HEK293 (cell line): ENCODE results near the gene MPDU1.
A peak's percentile ranks its signal among the peaks of the same experiment; 100 is the strongest.

Experiments
- BCL11A ChIP-seq: fragments of 450-650 bp; formaldehyde crosslinking; IDR thresholded peaks from 2 replicates; pipeline ENCODE4 v1.5.1; 2016; ENCODE audit warnings: low read depth, missing biosample characterization, missing genetic modification characterization
- EGR2 ChIP-seq: fragments of 450-650 bp; formaldehyde crosslinking; IDR thresholded peaks from 2 replicates; pipeline ENCODE4 v1.5.1; 2016; ENCODE audit warnings: low read depth, missing biosample characterization, missing genetic modification characterization
- KLF7 ChIP-seq: fragments of 450-650 bp; formaldehyde crosslinking; IDR thresholded peaks from 2 replicates; pipeline ENCODE4 v1.5.1; 2016; ENCODE audit warnings: missing biosample characterization, missing genetic modification characterization, borderline replicate concordance
- KLF9 ChIP-seq: fragments of 450-650 bp; formaldehyde crosslinking; IDR thresholded peaks from 2 replicates; pipeline ENCODE4 v1.5.1; 2016; ENCODE audit warnings: missing biosample characterization, missing genetic modification characterization, low read depth
- SP2 ChIP-seq: fragments of 450-650 bp; formaldehyde crosslinking; IDR thresholded peaks from 2 replicates; pipeline ENCODE4 v1.5.1; 2016; ENCODE audit warnings: missing biosample characterization, missing genetic modification characterization
- ZNF114 ChIP-seq: fragments of 450-650 bp; formaldehyde crosslinking; IDR thresholded peaks from 2 replicates; pipeline ENCODE4 v1.5.0; 2017; ENCODE audit warnings: missing biosample characterization, missing genetic modification characterization
- ZNF2 ChIP-seq: fragments of 450-650 bp; formaldehyde crosslinking; IDR thresholded peaks from 2 replicates; pipeline ENCODE4 v1.5.1; 2016; ENCODE audit warnings: missing biosample characterization, missing genetic modification characterization
- ZNF248 ChIP-seq: fragments of 450-650 bp; formaldehyde crosslinking; IDR thresholded peaks from 2 replicates; pipeline ENCODE4 v1.5.1; 2017; ENCODE audit warnings: missing biosample characterization, missing genetic modification characterization
- ZNF266 ChIP-seq: fragments of 450-650 bp; formaldehyde crosslinking; IDR thresholded peaks from 2 replicates; pipeline ENCODE4 v1.5.1; 2016; ENCODE audit warnings: missing biosample characterization, missing genetic modification characterization, low read depth
- ZNF341 ChIP-seq: fragments of 450-650 bp; formaldehyde crosslinking; IDR thresholded peaks from 2 replicates; pipeline ENCODE4; 2016; ENCODE audit warnings: low read depth, missing biosample characterization, missing genetic modification characterization
- ZNF37A ChIP-seq: fragments of 450-650 bp; IDR thresholded peaks from 2 replicates; pipeline ENCODE4 v1.5.1; 2018; ENCODE audit warnings: missing biosample characterization, missing genetic modification characterization
- ZNF391 ChIP-seq: fragments of 450-650 bp; formaldehyde crosslinking; IDR thresholded peaks from 2 replicates; pipeline ENCODE4 v1.5.1; 2016; ENCODE audit warnings: low read depth, missing biosample characterization, missing genetic modification characterization, borderline replicate concordance
- ZNF426 ChIP-seq: fragments of 450-650 bp; formaldehyde crosslinking; IDR thresholded peaks from 2 replicates; pipeline ENCODE4 v1.5.1; 2017; ENCODE audit warnings: missing biosample characterization, missing genetic modification characterization, mild to moderate bottlenecking, inconsistent platforms, moderate library complexity
- ZNF529 ChIP-seq: fragments of 450-650 bp; formaldehyde crosslinking; IDR thresholded peaks from 2 replicates; pipeline ENCODE4 v1.5.1; 2017; ENCODE audit warnings: missing genetic modification characterization, missing biosample characterization; ENCODE audit not compliant: insufficient replicate concordance
- ZNF623 ChIP-seq: fragments of 450-650 bp; formaldehyde crosslinking; IDR thresholded peaks from 2 replicates; pipeline ENCODE4 v1.5.1; 2016; ENCODE audit warnings: missing biosample characterization, missing genetic modification characterization
- ZNF747 ChIP-seq: fragments of 450-650 bp; formaldehyde crosslinking; IDR thresholded peaks from 2 replicates; pipeline ENCODE4 v1.5.1; 2016; ENCODE audit warnings: missing biosample characterization, missing genetic modification characterization
- ZNF768 ChIP-seq: fragments of 450-650 bp; formaldehyde crosslinking; IDR thresholded peaks from 2 replicates; pipeline ENCODE4 v1.5.1; 2018; ENCODE audit warnings: missing biosample characterization, mild to moderate bottlenecking, missing genetic modification characterization
- ZNF785 ChIP-seq: fragments of 450-650 bp; formaldehyde crosslinking; IDR thresholded peaks from 2 replicates; pipeline ENCODE4 v1.5.1; 2016; ENCODE audit warnings: missing biosample characterization, missing genetic modification characterization
- ZNF792 ChIP-seq: fragments of 450-650 bp; formaldehyde crosslinking; IDR thresholded peaks from 2 replicates; pipeline ENCODE4 v1.5.1; 2016; ENCODE audit warnings: missing biosample characterization, missing genetic modification characterization
- ZSCAN16 ChIP-seq: fragments of 450-650 bp; formaldehyde crosslinking; IDR thresholded peaks from 2 replicates; pipeline ENCODE4 v1.5.1; 2016; ENCODE audit warnings: missing biosample characterization, missing genetic modification characterization
- TF ChIP-seq, protein P1 (sequence below): fragments of 450-650 bp; formaldehyde crosslinking; IDR thresholded peaks from 2 replicates; pipeline ENCODE4 v1.5.1; 2016; ENCODE audit warnings: missing biosample characterization, missing genetic modification characterization
- TF ChIP-seq, protein P2 (sequence below): fragments of 450-650 bp; formaldehyde crosslinking; IDR thresholded peaks from 2 replicates; pipeline ENCODE4 v1.5.1; 2017; ENCODE audit warnings: missing biosample characterization, missing genetic modification characterization
- TF ChIP-seq, protein P3 (sequence below): fragments of 450-650 bp; formaldehyde crosslinking; IDR thresholded peaks from 2 replicates; pipeline ENCODE4 v1.5.1; 2016; ENCODE audit warnings: missing biosample characterization, missing genetic modification characterization
- TF ChIP-seq, protein P4 (sequence below): fragments of 450-650 bp; formaldehyde crosslinking; IDR thresholded peaks from 2 replicates; pipeline ENCODE4 v1.5.1; 2017; ENCODE audit warnings: missing biosample characterization, missing genetic modification characterization
- TF ChIP-seq, protein P5 (sequence below): fragments of 450-650 bp; formaldehyde crosslinking; IDR thresholded peaks from 2 replicates; pipeline ENCODE4 v1.5.1; 2016; ENCODE audit warnings: missing biosample characterization, missing genetic modification characterization
- TF ChIP-seq, protein P6 (sequence below): fragments of 450-650 bp; formaldehyde crosslinking; IDR thresholded peaks from 2 replicates; pipeline ENCODE4; 2016; ENCODE audit warnings: missing biosample characterization, missing genetic modification characterization

The MPDU1 gene

DNA sequence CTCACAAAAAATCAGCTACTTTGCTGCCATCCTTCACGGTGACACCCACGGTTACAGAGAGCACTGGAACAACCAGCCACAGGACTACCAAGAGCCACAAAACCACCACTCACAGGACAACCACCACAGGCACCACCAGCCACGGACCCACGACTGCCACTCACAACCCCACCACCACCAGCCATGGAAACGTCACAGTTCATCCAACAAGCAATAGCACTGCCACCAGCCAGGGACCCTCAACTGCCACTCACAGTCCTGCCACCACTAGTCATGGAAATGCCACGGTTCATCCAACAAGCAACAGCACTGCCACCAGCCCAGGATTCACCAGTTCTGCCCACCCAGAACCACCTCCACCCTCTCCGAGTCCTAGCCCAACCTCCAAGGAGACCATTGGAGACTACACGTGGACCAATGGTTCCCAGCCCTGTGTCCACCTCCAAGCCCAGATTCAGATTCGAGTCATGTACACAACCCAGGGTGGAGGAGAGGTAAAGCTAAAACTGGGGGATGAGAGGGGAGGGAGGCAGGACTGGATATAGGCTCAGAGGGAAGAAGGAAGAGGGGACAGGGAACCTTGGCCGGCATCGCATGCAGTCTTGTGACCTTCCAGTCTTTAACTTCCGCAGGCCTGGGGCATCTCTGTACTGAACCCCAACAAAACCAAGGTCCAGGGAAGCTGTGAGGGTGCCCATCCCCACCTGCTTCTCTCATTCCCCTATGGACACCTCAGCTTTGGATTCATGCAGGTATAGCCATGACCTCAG is 3.6 kb upstream of the MPDU1 start (continued):
- TF ChIP-seq KLF9 (tag by site-specific recombination) (0 out of 2 replicates have a peak, but pooled peaks have one; percentile 17), KLF7 (tag by site-specific recombination) (no peak), ZNF341 (tag by site-specific recombination) (no peak), SP2 (tag by site-specific recombination) (no peak), BCL11A (tag by site-specific recombination) (no peak), ZNF37A (tag by site-specific recombination) (no peak), ZNF623 (peak; percentile 26; the same call in 1 of the 2 replicates), EGR2 (tag by site-specific recombination) (peak; percentile 44; the same call in 1 of the 2 replicates), ZNF792 (no peak), ZSCAN16 (tag by site-specific recombination) (no peak), ZNF248 (tag by site-specific recombination) (no peak), ZNF747 (tag by site-specific recombination) (no peak), ZNF529 (tag by site-specific recombination) (no peak), ZNF785 (no peak; the same call in 1 of the 2 replicates), ZNF266 (tag by site-specific recombination) (no peak), ZNF2 (peak; percentile 27; the same call in 1 of the 2 replicates), ZNF426 (tag by site-specific recombination) (no peak), ZNF391 (tag by site-specific recombination) (0 out of 2 replicates have a peak, but pooled peaks have one; percentile 34), ZNF114 (tag by site-specific recombination) (no peak), ZNF768 (tag by site-specific recombination) (no peak; the same call in 1 of the 2 replicates)
- TF ChIP-seq, protein P1, sequence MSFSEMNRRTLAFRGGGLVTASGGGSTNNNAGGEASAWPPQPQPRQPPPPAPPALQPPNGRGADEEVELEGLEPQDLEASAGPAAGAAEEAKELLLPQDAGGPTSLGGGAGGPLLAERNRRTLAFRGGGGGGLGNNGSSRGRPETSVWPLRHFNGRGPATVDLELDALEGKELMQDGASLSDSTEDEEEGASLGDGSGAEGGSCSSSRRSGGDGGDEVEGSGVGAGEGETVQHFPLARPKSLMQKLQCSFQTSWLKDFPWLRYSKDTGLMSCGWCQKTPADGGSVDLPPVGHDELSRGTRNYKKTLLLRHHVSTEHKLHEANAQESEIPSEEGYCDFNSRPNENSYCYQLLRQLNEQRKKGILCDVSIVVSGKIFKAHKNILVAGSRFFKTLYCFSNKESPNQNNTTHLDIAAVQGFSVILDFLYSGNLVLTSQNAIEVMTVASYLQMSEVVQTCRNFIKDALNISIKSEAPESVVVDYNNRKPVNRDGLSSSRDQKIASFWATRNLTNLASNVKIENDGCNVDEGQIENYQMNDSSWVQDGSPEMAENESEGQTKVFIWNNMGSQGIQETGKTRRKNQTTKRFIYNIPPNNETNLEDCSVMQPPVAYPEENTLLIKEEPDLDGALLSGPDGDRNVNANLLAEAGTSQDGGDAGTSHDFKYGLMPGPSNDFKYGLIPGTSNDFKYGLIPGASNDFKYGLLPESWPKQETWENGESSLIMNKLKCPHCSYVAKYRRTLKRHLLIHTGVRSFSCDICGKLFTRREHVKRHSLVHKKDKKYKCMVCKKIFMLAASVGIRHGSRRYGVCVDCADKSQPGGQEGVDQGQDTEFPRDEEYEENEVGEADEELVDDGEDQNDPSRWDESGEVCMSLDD (tag by site-specific recombination): peak; percentile 32; the same call in 1 of the 2 replicates
- TF ChIP-seq, protein P2, sequence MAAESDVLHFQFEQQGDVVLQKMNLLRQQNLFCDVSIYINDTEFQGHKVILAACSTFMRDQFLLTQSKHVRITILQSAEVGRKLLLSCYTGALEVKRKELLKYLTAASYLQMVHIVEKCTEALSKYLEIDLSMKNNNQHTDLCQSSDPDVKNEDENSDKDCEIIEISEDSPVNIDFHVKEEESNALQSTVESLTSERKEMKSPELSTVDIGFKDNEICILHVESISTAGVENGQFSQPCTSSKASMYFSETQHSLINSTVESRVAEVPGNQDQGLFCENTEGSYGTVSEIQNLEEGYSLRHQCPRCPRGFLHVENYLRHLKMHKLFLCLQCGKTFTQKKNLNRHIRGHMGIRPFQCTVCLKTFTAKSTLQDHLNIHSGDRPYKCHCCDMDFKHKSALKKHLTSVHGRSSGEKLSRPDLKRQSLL (tag by site-specific recombination): no peak
- TF ChIP-seq, protein P3, sequence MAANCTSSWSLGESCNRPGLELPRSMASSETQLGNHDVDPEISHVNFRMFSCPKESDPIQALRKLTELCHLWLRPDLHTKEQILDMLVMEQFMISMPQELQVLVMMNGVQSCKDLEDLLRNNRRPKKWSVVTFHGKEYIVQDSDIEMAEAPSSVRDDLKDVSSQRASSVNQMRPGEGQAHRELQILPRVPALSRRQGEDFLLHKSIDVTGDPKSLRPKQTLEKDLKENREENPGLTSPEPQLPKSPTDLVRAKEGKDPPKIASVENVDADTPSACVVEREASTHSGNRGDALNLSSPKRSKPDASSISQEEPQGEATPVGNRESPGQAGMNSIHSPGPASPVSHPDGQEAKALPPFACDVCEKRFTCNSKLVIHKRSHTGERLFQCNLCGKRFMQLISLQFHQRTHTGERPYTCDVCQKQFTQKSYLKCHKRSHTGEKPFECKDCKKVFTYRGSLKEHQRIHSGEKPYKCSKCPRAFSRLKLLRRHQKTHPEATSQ: no peak
- TF ChIP-seq, protein P4, sequence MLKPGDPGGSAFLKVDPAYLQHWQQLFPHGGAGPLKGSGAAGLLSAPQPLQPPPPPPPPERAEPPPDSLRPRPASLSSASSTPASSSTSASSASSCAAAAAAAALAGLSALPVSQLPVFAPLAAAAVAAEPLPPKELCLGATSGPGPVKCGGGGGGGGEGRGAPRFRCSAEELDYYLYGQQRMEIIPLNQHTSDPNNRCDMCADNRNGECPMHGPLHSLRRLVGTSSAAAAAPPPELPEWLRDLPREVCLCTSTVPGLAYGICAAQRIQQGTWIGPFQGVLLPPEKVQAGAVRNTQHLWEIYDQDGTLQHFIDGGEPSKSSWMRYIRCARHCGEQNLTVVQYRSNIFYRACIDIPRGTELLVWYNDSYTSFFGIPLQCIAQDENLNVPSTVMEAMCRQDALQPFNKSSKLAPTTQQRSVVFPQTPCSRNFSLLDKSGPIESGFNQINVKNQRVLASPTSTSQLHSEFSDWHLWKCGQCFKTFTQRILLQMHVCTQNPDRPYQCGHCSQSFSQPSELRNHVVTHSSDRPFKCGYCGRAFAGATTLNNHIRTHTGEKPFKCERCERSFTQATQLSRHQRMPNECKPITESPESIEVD: no peak
- TF ChIP-seq, protein P5, sequence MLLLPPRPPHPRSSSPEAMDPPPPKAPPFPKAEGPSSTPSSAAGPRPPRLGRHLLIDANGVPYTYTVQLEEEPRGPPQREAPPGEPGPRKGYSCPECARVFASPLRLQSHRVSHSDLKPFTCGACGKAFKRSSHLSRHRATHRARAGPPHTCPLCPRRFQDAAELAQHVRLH (tag by site-specific recombination): no peak
- TF ChIP-seq, protein P6, sequence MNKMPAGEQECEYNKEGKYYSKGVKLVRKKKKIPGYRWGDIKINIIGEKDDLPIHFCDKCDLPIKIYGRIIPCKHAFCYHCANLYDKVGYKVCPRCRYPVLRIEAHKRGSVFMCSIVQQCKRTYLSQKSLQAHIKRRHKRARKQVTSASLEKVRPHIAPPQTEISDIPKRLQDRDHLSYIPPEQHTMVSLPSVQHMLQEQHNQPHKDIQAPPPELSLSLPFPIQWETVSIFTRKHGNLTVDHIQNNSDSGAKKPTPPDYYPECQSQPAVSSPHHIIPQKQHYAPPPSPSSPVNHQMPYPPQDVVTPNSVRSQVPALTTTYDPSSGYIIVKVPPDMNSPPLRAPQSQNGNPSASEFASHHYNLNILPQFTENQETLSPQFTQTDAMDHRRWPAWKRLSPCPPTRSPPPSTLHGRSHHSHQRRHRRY: peak; percentile 38; the same call in 1 of the 2 replicates
